Activated naive CD4-positive, alpha-beta T cell treated with anti-CD3 and anti-CD28 coated beads, Interleukin-2, amount 50 U/mL, for 72 hours (primary cell): Measurements from ENCODE around the gene UQCRC1. TPM values are rescaled to one million over a fixed set of nuclear protein-coding genes. Genes with fewer than 3 reads are reported as not detected.

Source experiments
- ATAC-seq, 2 donors: fragments of 150-1000 bp; cut with Tn5 transposase; 2 replicates each; pipeline ENCODE4 v1.10.0; 2021; ENCODE audit warnings: mild to moderate bottlenecking in 2 of 2, moderate library complexity in 2 of 2
- DNase-seq, 2 donors: peaks; one replicate each; pipeline ENCODE4 v3.0.0; 2021 to 2022; ENCODE audit warnings: low spot score in 2 of 2
- H3K27ac Mint-ChIP-seq, 2 donors: one replicate each; pipeline ENCODE4 v1.8.0; 2022; ENCODE audit warnings: mild to moderate bottlenecking in 2 of 2, mixed read lengths in 2 of 2
- H3K36me3 Mint-ChIP-seq, 2 donors: one replicate each; pipeline ENCODE4 v1.8.0; 2022; ENCODE audit warnings: mixed read lengths in 2 of 2
- H3K9me3 Mint-ChIP-seq, 2 donors: one replicate each; pipeline ENCODE4 v1.8.0; 2022; ENCODE audit warnings: mixed read lengths in 2 of 2
- total RNA-seq, 2 donors: library from RNA; stranded (reverse); gene quantifications; one replicate each; pipeline ENCODE4 v1.2.3, GENCODE V29; 2022

The UQCRC1 gene
- total RNA-seq, 2 donors from 2014 or later, result 257 to 269 TPM

DNA sequence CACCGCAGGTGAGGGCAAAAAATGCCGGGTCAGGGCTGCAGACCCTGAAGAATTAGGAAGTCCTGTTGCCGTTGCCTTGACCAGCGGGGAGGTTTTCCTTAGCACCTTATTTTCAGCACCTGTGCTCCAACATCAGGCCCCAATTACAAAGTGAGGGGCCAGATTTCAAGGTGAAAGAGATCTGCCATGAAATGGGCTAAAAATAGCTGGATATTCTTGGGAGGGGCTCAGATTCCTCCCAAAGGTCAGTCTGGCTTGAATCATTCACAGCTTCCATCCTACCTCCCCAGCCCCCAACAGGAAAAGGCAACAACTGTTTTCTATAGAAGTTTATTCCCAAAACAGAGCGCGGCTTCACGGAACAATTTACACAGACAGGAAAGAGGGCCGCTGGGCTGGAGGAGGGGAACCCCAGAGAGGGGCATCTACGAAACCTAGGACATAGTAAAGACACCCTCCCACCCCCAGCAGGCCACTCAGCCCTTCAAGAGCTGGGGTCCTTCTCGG is 26.8 kb upstream of the UQCRC1 start:
- no peak for DNase-seq
- Mint-ChIP-seq H3K9me3 (no peaks in the 10 kb centered on the region), H3K36me3 (peaks cover 0 to 5% of the 10 kb centered on the region in 2 donors), H3K27ac (peak overlapping the region; percentile 22 to 83)
- ATAC-seq, result no peak

- peak; percentile 96 to 97 for DNase-seq
- Mint-ChIP-seq H3K27ac (peak within 1 kb of the TSS; percentile 72 to 83), H3K9me3 (no peaks in the 10 kb centered on the region), H3K36me3 (peaks cover 0 to 5% of the 10 kb centered on the region in 2 donors)
- ATAC-seq, result peak; percentile 97
These were observed 26.0 kb upstream of the UQCRC1 start, which contains the start of gene SLC26A6 for GRCh38 chr3:48635222-48636021. SLC26A6 (minus strand) TSS chr3:48635461; CDS start chr3:48635393, 68 bp downstream.

DNA sequence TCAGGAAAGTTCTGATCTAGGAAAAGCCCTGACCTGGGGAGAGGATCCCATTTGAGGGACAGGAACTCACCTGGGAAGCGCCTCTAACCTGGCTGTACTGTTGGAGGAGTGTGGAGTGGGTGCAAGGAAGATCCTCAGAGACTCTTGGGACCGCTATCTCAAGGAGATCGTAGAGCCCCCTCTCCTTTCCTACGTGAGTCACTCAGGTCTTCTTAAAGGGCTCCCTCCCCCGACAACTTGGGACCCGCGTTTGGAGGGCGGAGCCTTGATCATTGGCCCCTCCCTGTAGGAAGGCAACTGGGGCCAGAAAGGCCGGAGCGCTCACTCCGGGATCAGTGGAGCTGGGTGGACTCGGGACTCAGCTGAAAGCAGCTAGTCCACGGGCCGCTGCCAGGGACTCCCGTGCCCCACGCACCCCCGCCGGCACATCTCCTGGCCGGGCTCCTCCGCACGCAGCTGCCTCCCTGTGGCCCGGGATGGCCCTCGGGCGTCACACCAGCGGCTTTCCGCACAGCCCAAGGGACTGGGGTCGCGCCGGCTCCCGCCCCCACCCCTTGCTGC is 25.3 kb upstream of the UQCRC1 start:
- Mint-ChIP-seq H3K27ac (peak overlapping the region in 1 of 2 donors; percentile 83), H3K36me3 (peaks cover 0 to 5% of the 10 kb centered on the region in 2 donors), H3K9me3 (no peaks in the 10 kb centered on the region)
- DNase-seq (peak in 1 of 2 donors; percentile 58), ATAC-seq (peak; percentile 9 to 22)

GRCh38 chr3:48633743-48634142 is 24.3 kb upstream of the UQCRC1 start:
- H3K36me3 Mint-ChIP-seq, result peaks cover 0 to 5% of the 10 kb centered on the region in 2 donors

DNA sequence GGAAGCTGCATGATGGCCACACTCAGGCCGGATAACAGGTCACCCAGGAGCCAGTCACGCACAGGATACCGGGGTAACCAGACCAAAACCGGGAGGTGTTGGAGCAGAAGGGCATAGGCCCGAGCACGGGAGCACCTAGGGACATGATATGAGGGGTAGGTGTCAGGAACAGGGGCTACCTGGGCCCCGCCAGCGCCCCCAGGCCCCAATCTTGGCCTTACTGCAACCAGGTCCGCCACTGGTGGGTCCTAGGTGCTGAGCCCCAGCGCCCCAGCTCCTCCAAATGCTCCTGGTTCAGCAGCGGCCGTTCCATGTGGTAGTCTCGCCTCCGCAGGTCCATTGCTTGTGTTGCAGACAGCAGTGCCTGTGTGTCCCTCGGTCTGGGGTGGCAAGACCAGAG is 23.8 kb upstream of the UQCRC1 start:
- H3K9me3 Mint-ChIP-seq, result no peaks in the 10 kb centered on the region
- H3K36me3 Mint-ChIP-seq, result peaks cover 0 to 5% of the 10 kb centered on the region in 2 donors
- no peak overlapping the region for H3K27ac Mint-ChIP-seq
- DNase-seq (no peak), ATAC-seq (no peak)

More at GRCh38 chr3:48633743-48634142, 24.3 kb upstream of the UQCRC1 start:
- Mint-ChIP-seq H3K9me3 (no peaks in the 10 kb centered on the region), H3K27ac (no peak overlapping the region)
- ATAC-seq (no peak), DNase-seq (no peak)

DNA sequence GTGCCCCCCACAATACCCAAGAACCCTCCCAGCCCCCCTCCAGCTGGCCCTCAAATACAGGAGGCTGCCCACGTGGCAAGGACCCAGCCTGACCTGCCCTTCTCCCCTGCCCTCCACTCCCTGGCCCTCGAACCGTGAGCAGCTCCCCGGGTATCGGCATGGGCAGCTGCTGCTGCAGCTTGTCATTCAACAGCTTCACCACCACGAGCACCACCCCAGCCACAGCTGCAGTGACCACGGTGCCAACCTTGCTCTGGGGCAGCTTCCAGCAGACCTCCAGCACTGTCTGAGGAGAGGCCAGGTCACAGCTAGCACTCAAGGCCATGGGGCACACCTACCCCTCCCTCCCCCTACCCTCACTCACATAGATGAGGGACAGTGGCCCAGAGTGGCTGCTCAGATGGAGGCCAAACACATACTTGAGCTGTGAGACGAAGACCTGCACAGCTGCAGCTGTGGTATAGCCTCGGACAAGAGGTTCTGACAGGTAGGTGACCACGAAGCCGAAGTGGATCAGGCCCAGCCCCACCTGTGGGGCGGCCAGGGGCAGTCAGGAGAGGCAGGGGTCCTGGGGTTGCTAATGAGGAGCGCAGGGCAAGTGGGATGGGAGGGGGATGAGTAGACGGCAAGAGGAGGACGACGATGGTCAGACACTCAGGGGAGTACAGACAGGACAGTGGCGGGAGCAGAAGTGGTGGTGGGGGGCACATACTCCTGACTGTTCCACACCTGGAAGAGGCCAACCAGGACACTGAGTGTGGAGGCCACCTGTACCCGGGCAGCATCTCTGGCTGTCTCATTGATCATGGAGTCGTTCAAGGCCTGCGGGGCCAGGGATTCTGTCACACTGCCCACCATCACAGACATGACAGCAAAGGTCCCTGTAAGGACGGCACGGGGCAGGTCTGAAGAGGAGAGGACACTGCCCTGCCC is 22.3 kb upstream of the UQCRC1 start:
- no peak for DNase-seq
- Mint-ChIP-seq H3K36me3 (peaks cover 0 to 5% of the 10 kb centered on the region in 2 donors), H3K9me3 (no peaks in the 10 kb centered on the region), H3K27ac (no peak overlapping the region)
- no peak for ATAC-seq

- ATAC-seq, result no peak
- Mint-ChIP-seq H3K9me3 (no peaks in the 10 kb centered on the region), H3K36me3 (peaks cover 0 to 5% of the 10 kb centered on the region in 2 donors), H3K27ac (no peak overlapping the region)
- DNase-seq, result no peak
These were observed 21.4 kb upstream of the UQCRC1 start for GRCh38 chr3:48630833-48631232.

- Mint-ChIP-seq H3K27ac (no peak overlapping the region), H3K36me3 (peaks cover 0 to 5% of the 10 kb centered on the region in 2 donors), H3K9me3 (no peaks in the 10 kb centered on the region)
- ATAC-seq (no peak), DNase-seq (no peak)
These were observed 21.0 kb upstream of the UQCRC1 start for GRCh38 chr3:48630407-48630806.

DNA sequence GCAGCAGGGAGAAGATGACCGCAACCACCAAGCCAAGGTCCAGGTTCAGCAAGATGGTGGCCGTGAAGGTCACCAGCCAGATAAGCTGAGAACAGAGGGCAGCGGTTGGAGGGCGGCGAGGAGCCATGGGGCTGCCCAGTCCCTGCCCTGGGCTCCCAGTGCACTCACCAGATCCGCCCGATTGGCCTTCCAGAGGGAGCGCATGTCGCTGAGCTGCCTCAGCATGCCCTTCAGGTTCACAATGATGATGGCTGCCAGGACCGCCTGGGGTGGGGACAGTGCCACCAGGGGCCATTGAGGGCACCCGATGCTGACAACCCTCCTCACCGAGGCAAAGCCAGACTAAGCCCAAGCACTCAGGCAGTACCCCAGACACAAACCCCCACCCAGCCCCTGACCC is 20.4 kb upstream of the UQCRC1 start:
- H3K9me3 Mint-ChIP-seq, result no peaks in the 10 kb centered on the region

DNA sequence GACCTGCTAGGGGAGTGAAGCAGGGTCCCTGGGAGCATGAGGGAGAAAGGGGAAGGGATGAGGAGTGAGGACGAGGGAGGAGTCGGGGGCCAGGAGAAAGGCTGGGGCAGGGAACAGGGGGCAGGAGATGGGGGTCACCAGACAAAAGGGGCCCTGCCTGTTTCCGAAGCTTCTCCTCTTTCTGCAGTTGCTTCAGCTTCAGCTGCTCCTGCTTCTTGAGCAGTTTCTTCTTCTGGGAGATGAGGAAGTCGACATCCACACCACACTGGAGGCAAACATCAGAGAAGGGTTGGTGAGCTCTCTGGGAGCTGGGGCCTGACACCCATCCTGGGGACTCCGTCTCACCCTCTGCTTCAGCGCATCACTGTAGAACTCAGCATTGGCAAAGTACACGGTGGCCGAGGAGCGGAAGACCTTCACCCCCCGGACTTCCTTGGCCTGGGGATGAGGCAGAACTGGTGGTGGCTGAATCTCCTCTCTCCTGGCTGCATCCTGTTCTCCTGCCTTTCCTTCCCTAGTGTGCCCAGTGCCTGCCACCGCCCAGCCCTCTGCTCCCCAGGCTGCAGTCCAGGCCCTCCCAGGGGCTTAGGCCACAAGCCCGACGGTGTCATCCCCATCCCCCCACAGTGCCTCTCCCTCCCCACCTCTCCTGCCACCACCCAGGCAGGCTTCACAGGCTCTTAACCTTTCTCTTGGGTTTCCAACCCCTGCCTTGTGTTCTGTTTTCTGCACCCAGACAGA is 19.0 kb upstream of the UQCRC1 start:
- no peaks in the 10 kb centered on the region for H3K9me3 Mint-ChIP-seq
- H3K36me3 Mint-ChIP-seq, result peaks cover 0 to 5% of the 10 kb centered on the region in 2 donors
- H3K27ac Mint-ChIP-seq, result peak overlapping the region; percentile 7 to 38
- ATAC-seq (no peak), DNase-seq (no peak)

More for the DNA sequence above, 20.4 kb upstream of the UQCRC1 start:
- DNase-seq (no peak), ATAC-seq (no peak)
- peaks cover 0 to 5% of the 10 kb centered on the region in 2 donors for H3K36me3 Mint-ChIP-seq
- no peak overlapping the region for H3K27ac Mint-ChIP-seq

DNA sequence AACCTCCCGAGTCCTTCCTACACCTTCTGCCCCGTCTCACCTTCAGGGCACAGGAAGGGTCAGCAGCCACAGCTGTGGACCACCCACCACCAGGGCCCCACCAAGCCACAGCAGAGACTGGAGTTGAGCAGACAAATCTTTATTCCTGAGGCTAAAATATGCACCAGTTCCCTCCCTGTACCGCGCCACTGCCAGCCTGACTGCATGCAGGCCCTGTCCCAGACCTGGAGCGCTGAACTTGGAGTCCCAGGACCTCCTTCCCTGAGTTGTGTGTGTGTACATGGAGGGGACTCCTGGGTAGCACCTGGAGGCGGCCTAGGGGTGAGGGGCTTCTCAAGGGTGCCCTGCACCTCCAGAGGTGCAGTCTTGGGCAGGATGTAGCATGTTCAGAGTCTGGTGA is 16.2 kb upstream of the UQCRC1 start:
- Mint-ChIP-seq H3K9me3 (no peaks in the 10 kb centered on the region), H3K27ac (no peak overlapping the region), H3K36me3 (no peaks in the 10 kb centered on the region)
- ATAC-seq (no peak), DNase-seq (no peak)

- Mint-ChIP-seq H3K27ac (peak overlapping the region in 1 of 2 donors; percentile 68), H3K36me3 (no peaks in the 10 kb centered on the region), H3K9me3 (no peaks in the 10 kb centered on the region)
- ATAC-seq, result no peak
- no peak for DNase-seq
These were observed 15.3 kb upstream of the UQCRC1 start for GRCh38 chr3:48624767-48625166.

GRCh38 chr3:48623851-48624547 is 14.6 kb upstream of the UQCRC1 start:
- no peak for DNase-seq
- peak overlapping the region in 1 of 2 donors; percentile 68 for H3K27ac Mint-ChIP-seq

DNA sequence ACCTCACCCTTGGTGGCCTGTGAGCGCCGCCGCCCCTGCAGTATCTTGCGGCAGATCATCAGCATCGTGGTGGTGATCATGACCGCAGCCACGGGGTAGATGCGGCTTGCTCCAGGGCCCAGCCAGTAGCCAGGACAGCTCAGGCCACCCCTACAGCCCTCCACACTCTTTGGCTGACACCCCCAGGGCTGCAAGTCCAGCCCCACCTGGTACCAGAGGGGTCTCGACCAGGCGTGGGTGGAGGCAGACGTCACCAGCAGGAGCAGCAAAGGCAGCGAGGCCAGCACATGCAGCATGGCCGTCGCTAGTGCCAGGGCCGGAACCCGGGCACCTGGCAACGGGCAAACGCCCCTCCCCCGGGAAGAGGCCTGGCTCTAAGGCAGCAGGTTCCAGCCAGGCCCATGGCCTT is 12.0 kb upstream of the UQCRC1 start, which contains the start of gene TMEM89:
Gene TMEM89 (minus strand): TSS at position 309 of the 409 bp plus-strand sequence. CDS start 13 bp downstream, at position 296.
- H3K9me3 Mint-ChIP-seq, result peaks cover 10 to 12% of the 10 kb centered on the region in 2 donors
- DNase-seq (no peak), ATAC-seq (no peak)
- peaks cover 10 to 24% of the 10 kb centered on the region in 2 donors for H3K36me3 Mint-ChIP-seq
- peak within 1 kb of the TSS in 1 of 2 donors; percentile 44 for H3K27ac Mint-ChIP-seq

More at GRCh38 chr3:48623851-48624547, 14.6 kb upstream of the UQCRC1 start:
- H3K9me3 Mint-ChIP-seq, result no peaks in the 10 kb centered on the region
- H3K36me3 Mint-ChIP-seq, result peaks cover 0 to 4% of the 10 kb centered on the region in 2 donors
- no peak for ATAC-seq
